Raji (cell line): ENCODE results near the gene TANC1.

ENCODE experiments used
- POLR2A ChIP-seq: IDR thresholded peaks from 2 replicates; pipeline ENCODE4 v1.6.1; 2011; ENCODE audit warnings: low read depth, low read length, control low read depth; ENCODE audit not compliant: insufficient read depth

TANC1 gene

GRCh38 chr2:158970241-158970751 lies 1.9 kb downstream of the TANC1 start:
- no peak for TF ChIP-seq POLR2A

- TF ChIP-seq POLR2A: no peak
These were observed 4.9 kb downstream of the TANC1 start for GRCh38 chr2:158973116-158973956.

GRCh38 chr2:158975271-158975921 lies 7.0 kb downstream of the TANC1 start:
- TF ChIP-seq POLR2A: no peak

DNA sequence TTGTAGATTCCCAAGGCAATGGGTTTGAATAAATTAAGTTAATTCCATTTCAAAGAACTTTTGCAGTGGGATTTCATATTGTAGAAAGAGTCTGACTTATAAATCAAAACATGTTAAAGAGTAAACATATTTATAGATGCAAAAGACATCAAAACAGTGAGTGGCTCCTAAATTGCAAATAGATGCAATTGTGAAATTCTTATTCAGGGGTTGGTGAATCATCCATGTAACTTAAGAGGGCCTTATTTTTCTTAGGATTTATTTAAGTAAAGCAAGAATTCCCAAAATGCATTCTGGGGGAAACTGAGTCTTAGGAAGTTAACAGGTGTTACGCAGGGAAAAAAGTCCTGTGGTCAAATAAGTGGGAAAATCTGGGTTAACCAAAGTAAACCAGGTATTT lies 11.3 kb downstream of the TANC1 start:
- no peak for TF ChIP-seq POLR2A

- TF ChIP-seq POLR2A: peak; percentile 10; the same call in 1 of the 2 replicates
These were observed 16.2 kb downstream of the TANC1 start for GRCh38 chr2:158984604-158985135.

DNA sequence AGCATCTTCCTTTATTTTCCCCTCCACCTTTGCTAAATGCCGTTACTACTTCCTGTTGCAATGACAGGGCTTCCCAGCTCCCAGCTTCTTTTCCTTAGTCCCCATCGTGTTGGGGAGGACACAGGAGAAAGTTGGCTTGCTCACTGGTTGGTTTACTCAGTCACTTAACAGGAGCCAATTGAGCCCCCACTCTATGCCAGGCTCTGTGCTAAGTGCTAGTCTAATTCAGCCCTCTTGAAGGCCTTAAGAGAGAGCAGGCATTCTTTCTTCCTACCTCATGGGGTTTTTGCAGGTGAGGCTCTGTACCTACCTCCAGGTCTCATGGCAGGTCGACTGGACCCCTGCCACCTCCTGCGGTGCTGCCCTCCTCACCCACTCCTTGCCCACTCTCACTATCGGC lies 20.1 kb downstream of the TANC1 start:
- no peak for TF ChIP-seq POLR2A

- no peak for TF ChIP-seq POLR2A
These were observed 20.7 kb downstream of the TANC1 start for GRCh38 chr2:158989165-158989564.

DNA sequence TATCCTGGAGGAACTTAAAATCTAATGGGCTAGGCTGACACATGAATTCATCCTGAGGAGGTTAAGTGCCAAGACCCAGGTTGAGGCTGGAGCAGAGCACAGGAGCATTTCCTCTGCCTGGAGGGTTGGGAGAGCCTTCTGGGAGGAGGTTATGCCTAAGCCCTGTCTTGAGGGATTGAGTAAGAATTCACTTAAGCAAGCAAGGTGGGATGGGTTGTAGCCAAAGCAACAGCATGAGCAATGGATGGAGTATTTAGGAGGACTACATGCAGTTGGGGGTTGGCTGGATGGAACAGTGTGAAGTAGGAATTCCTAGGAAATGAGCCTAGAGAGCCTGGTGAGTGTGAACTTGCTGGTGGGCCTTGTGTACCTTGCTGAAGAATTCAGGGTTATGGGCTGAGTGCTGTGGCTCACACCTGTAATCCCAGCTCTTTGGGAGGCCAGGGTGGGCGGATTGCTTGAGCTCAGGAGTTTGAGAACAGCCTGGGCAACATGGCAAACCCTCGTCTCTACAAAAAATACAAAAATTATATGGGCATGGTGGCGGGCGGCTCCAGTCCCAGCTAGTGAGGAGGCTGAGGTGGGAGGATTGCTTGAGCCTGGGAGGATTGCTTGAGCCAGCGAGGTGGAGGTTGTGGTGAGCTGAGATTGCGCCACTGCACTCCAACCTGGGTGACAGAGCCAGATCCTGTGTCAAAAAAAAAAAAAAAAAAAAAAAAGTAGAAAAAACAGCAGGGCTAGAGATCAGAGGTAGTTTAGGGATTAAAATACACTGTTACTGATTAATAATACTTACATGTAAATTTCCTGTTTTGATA lies 22.2 kb downstream of the TANC1 start:
- TF ChIP-seq POLR2A: no peak

DNA sequence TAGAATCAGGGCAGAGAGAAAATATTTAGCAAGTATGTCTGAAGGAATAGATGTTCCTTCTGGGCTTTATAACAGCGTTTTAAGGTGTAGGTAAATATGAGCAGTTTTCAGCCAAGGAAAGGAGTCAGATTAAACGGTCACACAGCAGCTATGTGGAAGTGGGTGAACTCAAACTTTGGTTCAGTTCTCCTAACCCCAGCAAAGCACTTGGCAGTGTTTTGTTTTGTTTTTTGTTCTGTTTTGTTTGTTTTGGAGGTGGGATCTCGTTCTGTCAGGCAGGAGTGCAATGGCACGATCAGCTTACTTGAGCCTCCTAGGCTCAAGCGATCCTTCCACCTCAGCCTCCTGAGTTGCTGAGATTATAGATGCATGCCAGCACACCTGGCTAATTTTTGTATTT lies 24.6 kb downstream of the TANC1 start:
- no peak for TF ChIP-seq POLR2A

DNA sequence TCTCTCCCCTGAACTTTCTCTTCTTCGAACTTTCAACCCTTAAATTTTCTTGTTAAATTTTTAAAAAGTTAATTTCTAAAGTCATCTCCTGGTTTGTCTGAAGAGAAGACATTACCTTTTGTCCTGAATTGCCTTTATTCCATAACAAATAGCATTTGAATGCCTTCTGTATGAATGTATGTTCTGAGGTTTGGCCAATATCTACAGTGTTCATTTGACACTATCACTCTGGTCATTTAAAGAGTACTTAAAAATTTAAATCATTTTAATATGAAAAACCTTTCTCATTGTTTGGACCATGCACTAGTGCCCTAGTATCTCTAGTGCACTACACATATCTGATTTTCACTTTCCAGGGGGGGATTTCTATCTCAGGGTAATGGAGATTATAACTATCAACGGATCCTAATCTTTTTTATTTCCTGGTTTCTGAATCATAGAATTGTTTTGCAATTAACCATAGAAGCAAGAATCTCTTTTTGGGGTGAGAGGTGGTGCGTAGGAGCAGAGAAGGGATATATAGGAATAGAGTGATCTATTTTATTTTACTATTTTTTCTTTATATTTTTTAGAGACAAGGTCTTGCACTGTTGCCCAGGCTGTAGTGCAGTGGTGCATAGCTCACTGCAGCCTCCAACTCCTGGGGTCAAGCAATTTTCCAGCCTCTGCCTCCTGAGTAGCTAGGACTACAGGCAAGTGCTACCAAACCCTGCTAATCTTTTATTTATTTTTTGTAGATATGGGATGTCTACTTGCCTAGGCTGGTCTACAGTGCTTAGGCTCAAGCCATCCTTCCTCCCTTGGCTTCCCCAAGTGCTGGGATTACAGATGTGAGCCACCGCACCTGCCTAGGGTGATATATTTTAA lies 25.5 kb downstream of the TANC1 start:
- no peak for TF ChIP-seq POLR2A

DNA sequence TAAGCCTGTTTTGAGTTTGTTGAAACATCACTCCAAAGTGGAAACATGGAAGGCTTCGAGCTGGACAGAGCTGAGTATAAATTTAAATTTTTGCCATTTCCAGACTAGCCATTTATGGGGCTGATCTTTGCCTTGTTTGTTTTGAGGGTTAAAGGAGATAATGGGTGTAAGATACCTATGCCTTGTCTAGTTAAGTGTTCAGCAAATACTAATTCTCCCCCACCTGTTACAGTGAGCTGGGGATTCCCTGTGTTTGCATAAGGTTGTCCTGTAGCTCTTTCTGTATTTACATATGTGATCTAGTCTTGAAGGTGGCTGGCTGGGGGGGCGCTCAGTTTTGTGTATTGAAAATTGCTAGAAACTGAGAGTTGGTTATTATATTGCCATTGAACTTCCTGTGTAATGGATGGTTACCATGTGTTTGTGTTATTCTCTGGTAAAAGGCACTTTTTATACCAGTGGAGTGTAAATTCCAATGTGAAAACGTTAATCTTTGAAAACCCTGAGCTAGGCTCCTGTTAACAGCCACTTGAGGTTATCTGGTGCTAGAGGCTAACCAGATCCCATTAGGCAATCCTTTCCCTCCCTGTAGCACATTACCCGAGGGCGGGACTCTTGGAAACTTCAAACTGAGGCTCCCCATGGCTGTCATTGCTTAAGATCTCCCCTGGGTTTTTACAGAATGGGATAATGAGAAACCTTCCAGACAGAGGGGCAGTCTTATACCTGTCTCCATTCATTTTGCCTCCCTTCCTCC lies 26.7 kb downstream of the TANC1 start:
- TF ChIP-seq POLR2A: no peak

- no peak for TF ChIP-seq POLR2A
These were observed 27.2 kb downstream of the TANC1 start for GRCh38 chr2:158995677-158996049.

DNA sequence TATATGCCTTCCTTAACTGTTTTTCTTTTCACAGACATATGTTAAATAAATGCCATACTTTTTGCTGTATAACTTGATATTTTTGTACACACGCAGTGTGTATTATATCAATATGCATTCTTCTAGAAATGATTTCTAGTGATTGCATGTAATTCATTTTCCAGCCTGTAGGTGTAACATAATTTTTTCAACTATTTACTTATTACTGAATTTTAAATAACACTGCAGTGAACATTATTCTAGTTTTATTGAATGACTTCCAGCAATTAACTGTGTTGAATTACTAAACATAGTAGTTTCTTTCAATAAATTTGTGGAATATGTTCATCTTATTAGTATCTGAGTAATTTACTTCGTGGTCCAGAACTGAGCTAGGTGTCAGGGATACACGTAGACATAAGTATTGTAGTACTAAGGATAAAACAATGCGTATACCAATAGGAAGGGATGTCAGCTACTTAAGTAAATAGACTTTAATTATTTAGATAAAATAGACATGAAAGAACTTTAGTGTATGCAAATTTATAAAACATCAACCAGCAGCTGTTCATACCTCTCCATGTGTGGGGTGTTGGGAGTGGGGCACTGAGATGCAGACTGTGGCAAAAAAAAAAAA lies 28.0 kb downstream of the TANC1 start:
- no peak for TF ChIP-seq POLR2A

- TF ChIP-seq POLR2A: no peak
These were observed 28.8 kb downstream of the TANC1 start for GRCh38 chr2:158997037-158997790.
